ENCODE measurements around the gene SERPINB13.

SERPINB13 gene, protein sequence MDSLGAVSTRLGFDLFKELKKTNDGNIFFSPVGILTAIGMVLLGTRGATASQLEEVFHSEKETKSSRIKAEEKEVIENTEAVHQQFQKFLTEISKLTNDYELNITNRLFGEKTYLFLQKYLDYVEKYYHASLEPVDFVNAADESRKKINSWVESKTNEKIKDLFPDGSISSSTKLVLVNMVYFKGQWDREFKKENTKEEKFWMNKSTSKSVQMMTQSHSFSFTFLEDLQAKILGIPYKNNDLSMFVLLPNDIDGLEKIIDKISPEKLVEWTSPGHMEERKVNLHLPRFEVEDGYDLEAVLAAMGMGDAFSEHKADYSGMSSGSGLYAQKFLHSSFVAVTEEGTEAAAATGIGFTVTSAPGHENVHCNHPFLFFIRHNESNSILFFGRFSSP

GRCh38 chr18:63586966-63587365 is at the start of gene SERPINB13:
TSS of gene SERPINB13 (plus strand) at chr18:63587343. CDS start at chr18:63588668, 1,325 bp downstream.
- Histone ChIP-seq H3K36me3 (ENCODE audit: control insufficient read depth, insufficient read depth, low read length) (no peaks in the 10 kb centered on the region), H3K9ac (ENCODE audit: low read depth, low read length) (no peak within 1 kb of the TSS), H3K9me3 (ENCODE audit: control insufficient read depth, insufficient read depth, low read length) (no peaks in the 10 kb centered on the region), H3K4me1 (ENCODE audit: control insufficient read depth, insufficient read depth, low read length) (no peaks in the 10 kb centered on the region), H3K27me3 (ENCODE audit: control insufficient read depth, insufficient read depth, low read length) (no peaks in the 10 kb centered on the region), H3K4me3 (ENCODE audit: low read depth, low read length) (no peak within 1 kb of the TSS)

DNA sequence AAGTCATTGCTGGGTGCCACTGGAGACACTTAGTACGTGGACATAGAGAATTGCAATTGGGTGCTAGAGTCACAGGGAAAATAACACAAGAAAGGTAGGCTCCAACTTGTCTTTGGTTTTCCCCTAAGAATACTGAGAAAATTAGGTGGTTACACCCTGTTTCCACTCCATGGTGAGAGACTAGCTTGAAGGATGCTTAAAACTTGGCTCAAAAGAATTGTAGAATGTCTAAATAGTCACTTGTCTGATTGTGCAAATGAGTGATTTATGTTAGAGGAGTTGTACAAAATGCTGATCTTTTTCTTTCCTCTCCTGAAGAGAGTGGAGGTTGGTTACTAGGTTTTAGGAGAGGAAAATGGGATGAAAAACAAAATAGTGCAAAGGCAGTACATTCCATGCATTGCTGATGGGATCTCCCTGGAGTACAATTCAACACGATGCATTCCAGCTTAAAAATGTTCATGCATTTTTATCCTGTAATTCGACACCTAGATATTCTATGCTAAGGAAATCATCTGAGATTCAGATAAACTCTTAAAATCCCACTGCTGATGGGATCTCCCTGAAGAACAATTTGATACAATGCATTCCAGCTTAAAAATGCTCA is 47.1 kb upstream of the SERPINB13 start:
- H3K9me3 ChIP-seq (ENCODE audit: control insufficient read depth, insufficient read depth, low read length) = no peaks in the 10 kb centered on the region
- no peak overlapping the region for H3K4me3 ChIP-seq (ENCODE audit: low read depth, low read length)
- H3K4me1 ChIP-seq (ENCODE audit: control insufficient read depth, insufficient read depth, low read length) = peaks cover 3% of the 10 kb centered on the region
- H3K27me3 ChIP-seq (ENCODE audit: control insufficient read depth, insufficient read depth, low read length) = no peaks in the 10 kb centered on the region
- no peak overlapping the region for H3K9ac ChIP-seq (ENCODE audit: low read depth, low read length)
- H3K36me3 ChIP-seq (ENCODE audit: control insufficient read depth, insufficient read depth, low read length) = no peaks in the 10 kb centered on the region

DNA sequence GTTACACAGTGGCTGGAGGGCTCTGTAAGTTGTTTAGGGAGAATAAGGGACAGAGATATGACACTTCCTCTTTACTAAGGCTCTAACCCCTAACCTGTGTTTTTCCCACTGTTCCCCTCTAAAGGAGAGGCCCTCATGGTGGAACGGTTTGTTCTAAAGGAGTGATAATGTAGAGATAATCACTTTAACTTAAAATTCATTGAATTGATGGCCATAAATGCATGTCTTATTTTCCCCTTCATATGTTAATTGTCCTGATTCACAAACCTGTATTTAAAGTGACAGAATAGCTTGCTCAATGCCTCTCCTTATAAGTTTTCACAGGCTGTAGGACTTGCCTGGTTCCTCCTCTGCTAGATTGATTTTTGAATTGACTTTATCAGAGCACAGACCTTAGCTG is 45.1 kb upstream of the SERPINB13 start, which contains the start of gene SERPINB12:
SERPINB12 (plus strand) TSS at position 301 of the 400 bp plus-strand sequence. CDS start 13,791 bp downstream, outside the sequence.
- Histone ChIP-seq H3K9me3 (ENCODE audit: control insufficient read depth, insufficient read depth, low read length) (no peaks in the 10 kb centered on the region), H3K4me1 (ENCODE audit: control insufficient read depth, insufficient read depth, low read length) (peaks cover 6% of the 10 kb centered on the region), H3K36me3 (ENCODE audit: control insufficient read depth, insufficient read depth, low read length) (no peaks in the 10 kb centered on the region), H3K9ac (ENCODE audit: low read depth, low read length) (no peak within 1 kb of the TSS), H3K27me3 (ENCODE audit: control insufficient read depth, insufficient read depth, low read length) (no peaks in the 10 kb centered on the region), H3K4me3 (ENCODE audit: low read depth, low read length) (no peak within 1 kb of the TSS)

- H3K4me1 ChIP-seq (ENCODE audit: control insufficient read depth, insufficient read depth, low read length) = peaks cover 6% of the 10 kb centered on the region
- H3K9ac ChIP-seq (ENCODE audit: low read depth, low read length) = no peak overlapping the region
- no peaks in the 10 kb centered on the region for H3K9me3 ChIP-seq (ENCODE audit: control insufficient read depth, insufficient read depth, low read length)
- no peaks in the 10 kb centered on the region for H3K36me3 ChIP-seq (ENCODE audit: control insufficient read depth, insufficient read depth, low read length)
- H3K27me3 ChIP-seq (ENCODE audit: control insufficient read depth, insufficient read depth, low read length) = no peaks in the 10 kb centered on the region
- no peak overlapping the region for H3K4me3 ChIP-seq (ENCODE audit: low read depth, low read length)
These were observed 43.1 kb upstream of the SERPINB13 start for GRCh38 chr18:63544017-63544416.

DNA sequence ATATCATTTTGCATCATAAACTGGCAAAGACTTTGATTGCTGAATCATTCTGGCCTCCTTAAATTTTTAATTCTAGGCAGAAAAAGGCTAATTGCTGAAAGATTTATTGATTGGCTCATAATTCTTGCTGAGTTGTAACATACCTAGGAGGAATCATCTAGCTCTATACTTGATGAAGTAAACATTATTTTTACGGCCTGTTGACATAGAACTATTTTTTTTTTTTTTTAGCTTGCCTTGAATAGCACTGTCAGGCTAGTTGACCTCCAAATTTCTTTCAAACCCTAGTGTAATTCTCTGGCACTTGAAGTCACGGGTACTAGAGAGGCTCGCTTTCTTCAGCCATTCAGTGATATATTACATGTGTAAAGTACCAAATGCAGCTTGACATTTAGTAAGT is 42.1 kb upstream of the SERPINB13 start:
- Histone ChIP-seq H3K4me3 (ENCODE audit: low read depth, low read length) (no peak overlapping the region), H3K36me3 (ENCODE audit: control insufficient read depth, insufficient read depth, low read length) (no peaks in the 10 kb centered on the region), H3K4me1 (ENCODE audit: control insufficient read depth, insufficient read depth, low read length) (peaks cover 5% of the 10 kb centered on the region), H3K9me3 (ENCODE audit: control insufficient read depth, insufficient read depth, low read length) (no peaks in the 10 kb centered on the region), H3K9ac (ENCODE audit: low read depth, low read length) (no peak overlapping the region), H3K27me3 (ENCODE audit: control insufficient read depth, insufficient read depth, low read length) (no peaks in the 10 kb centered on the region)

GRCh38 chr18:63550068-63550467 is 37.1 kb upstream of the SERPINB13 start:
- Histone ChIP-seq H3K36me3 (ENCODE audit: control insufficient read depth, insufficient read depth, low read length) (no peaks in the 10 kb centered on the region), H3K9me3 (ENCODE audit: control insufficient read depth, insufficient read depth, low read length) (no peaks in the 10 kb centered on the region), H3K4me3 (ENCODE audit: low read depth, low read length) (no peak overlapping the region), H3K27me3 (ENCODE audit: control insufficient read depth, insufficient read depth, low read length) (no peaks in the 10 kb centered on the region), H3K4me1 (ENCODE audit: control insufficient read depth, insufficient read depth, low read length) (peaks cover 2% of the 10 kb centered on the region), H3K9ac (ENCODE audit: low read depth, low read length) (no peak overlapping the region)

DNA sequence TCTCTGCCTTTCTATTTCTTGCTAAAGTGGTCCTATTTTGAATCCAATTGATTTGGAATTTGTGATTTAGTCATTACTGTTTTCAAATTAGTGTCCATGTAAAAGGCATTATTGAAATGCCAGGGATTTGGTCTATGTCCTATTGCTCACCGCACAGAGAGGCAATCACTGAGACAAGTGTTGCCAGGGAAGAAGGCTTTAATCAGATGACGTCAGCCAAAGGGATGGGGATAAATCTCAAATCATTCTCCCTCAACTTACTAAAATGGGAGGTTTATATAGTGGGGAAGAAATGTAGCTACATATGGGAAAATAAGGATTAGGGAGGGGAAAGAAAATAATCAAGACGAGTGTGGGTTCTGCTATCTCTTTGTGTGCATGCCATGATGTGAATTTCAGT is 35.4 kb upstream of the SERPINB13 start:
- no peaks in the 10 kb centered on the region for H3K36me3 ChIP-seq (ENCODE audit: control insufficient read depth, insufficient read depth, low read length)
- no peaks in the 10 kb centered on the region for H3K4me1 ChIP-seq (ENCODE audit: control insufficient read depth, insufficient read depth, low read length)
- H3K9me3 ChIP-seq (ENCODE audit: control insufficient read depth, insufficient read depth, low read length) = no peaks in the 10 kb centered on the region
- no peak overlapping the region for H3K9ac ChIP-seq (ENCODE audit: low read depth, low read length)
- H3K27me3 ChIP-seq (ENCODE audit: control insufficient read depth, insufficient read depth, low read length) = no peaks in the 10 kb centered on the region
- no peak overlapping the region for H3K4me3 ChIP-seq (ENCODE audit: low read depth, low read length)

- no peak overlapping the region for H3K9ac ChIP-seq (ENCODE audit: low read depth, low read length)
- H3K36me3 ChIP-seq (ENCODE audit: control insufficient read depth, insufficient read depth, low read length) = no peaks in the 10 kb centered on the region
- H3K4me3 ChIP-seq (ENCODE audit: low read depth, low read length) = no peak overlapping the region
- no peaks in the 10 kb centered on the region for H3K27me3 ChIP-seq (ENCODE audit: control insufficient read depth, insufficient read depth, low read length)
- H3K4me1 ChIP-seq (ENCODE audit: control insufficient read depth, insufficient read depth, low read length) = no peaks in the 10 kb centered on the region
- no peaks in the 10 kb centered on the region for H3K9me3 ChIP-seq (ENCODE audit: control insufficient read depth, insufficient read depth, low read length)
These were observed 34.6 kb upstream of the SERPINB13 start for GRCh38 chr18:63552581-63552980.

DNA sequence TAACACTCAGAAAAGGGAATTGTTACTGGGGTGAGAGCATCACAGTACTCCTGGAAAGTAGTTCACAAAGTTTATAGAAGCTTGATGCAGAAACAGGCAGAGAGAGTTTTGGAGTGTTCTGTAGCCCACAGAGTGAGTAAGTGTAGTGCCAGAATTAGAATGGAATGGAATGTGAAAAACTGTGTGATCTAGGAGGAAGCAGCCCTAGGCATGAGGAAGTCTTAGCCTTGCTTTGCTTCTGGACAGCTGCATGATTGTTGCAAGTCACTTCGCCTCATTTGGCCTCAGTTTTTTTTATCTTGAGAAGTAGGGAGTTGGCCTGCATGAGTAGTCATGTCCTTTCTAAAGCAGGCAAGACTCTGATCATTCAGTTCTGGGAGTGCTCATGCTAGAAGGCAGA is 34.1 kb upstream of the SERPINB13 start:
- Histone ChIP-seq H3K9me3 (ENCODE audit: control insufficient read depth, insufficient read depth, low read length) (no peaks in the 10 kb centered on the region), H3K36me3 (ENCODE audit: control insufficient read depth, insufficient read depth, low read length) (no peaks in the 10 kb centered on the region), H3K4me1 (ENCODE audit: control insufficient read depth, insufficient read depth, low read length) (no peaks in the 10 kb centered on the region), H3K9ac (ENCODE audit: low read depth, low read length) (no peak overlapping the region), H3K27me3 (ENCODE audit: control insufficient read depth, insufficient read depth, low read length) (no peaks in the 10 kb centered on the region), H3K4me3 (ENCODE audit: low read depth, low read length) (no peak overlapping the region)

DNA sequence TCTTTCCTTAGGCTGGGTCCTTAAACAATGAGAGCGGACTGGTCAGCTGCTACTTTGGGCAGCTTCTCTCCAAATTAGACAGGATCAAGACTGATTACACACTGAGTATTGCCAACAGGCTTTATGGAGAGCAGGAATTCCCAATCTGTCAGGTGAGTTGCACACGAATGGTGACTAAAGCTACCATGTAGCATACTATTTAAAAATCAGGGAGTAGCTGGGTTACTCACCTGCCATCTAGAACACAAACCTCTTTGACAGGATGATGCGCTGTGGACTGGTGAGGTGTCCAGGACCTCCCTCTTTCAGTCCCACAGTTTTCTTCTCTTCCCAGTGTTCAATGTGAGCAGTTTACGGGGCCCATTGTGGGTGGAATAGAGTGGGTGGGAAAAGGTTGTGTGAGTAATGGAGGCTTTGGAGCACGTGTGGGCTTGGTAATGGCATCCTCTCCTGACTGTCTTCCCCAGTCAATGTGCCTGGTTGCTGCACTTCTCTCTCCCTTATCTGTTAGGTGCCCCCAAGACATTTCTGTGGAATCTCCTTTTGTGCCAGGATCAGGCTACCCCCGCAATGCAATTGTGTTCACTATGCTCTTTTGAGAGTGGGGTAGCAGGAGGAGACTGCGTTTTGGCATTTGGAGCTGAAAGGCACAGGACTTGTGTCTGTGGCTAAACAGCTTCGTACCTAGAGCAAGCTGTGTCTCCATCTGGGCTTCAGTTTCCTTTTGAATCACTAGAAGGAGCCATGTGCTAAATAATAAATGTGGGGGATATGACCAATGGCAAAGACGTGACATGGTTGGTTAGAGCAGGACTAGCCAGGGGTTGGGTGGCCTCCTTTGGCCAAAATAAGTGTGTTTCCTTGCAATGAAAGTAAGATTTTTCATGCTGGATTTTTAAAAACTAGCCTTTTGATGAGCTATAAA is 27.3 kb upstream of the SERPINB13 start:
- Histone ChIP-seq H3K9ac (ENCODE audit: low read depth, low read length) (no peak overlapping the region), H3K4me3 (ENCODE audit: low read depth, low read length) (no peak overlapping the region), H3K9me3 (ENCODE audit: control insufficient read depth, insufficient read depth, low read length) (no peaks in the 10 kb centered on the region), H3K36me3 (ENCODE audit: control insufficient read depth, insufficient read depth, low read length) (no peaks in the 10 kb centered on the region), H3K27me3 (ENCODE audit: control insufficient read depth, insufficient read depth, low read length) (no peaks in the 10 kb centered on the region), H3K4me1 (ENCODE audit: control insufficient read depth, insufficient read depth, low read length) (no peaks in the 10 kb centered on the region)

DNA sequence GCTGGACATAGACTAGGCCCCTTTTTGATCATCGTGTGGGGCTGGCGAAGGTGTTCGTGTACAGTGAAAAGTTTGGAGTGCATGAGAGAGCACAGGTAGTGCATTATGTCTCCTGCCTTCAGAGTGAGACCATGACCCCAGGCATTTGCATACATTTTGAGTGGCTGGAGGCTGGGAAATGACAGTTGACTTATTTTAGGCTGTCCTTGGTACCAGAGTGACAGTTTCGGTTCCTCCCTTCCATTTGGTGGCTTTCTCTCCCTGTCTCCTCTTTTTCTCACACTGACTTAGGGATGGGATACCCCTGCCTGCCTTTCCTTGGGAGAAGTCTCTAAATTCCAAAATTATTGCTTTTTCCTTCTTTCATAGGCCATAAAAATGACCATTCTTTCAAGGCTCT is 24.9 kb upstream of the SERPINB13 start:
- no peaks in the 10 kb centered on the region for H3K27me3 ChIP-seq (ENCODE audit: control insufficient read depth, insufficient read depth, low read length)
- H3K4me1 ChIP-seq (ENCODE audit: control insufficient read depth, insufficient read depth, low read length) = no peaks in the 10 kb centered on the region
- H3K9ac ChIP-seq (ENCODE audit: low read depth, low read length) = no peak overlapping the region
- H3K4me3 ChIP-seq (ENCODE audit: low read depth, low read length) = no peak overlapping the region
- H3K36me3 ChIP-seq (ENCODE audit: control insufficient read depth, insufficient read depth, low read length) = no peaks in the 10 kb centered on the region
- H3K9me3 ChIP-seq (ENCODE audit: control insufficient read depth, insufficient read depth, low read length) = no peaks in the 10 kb centered on the region
